ENCODE results near the gene MMP25.

DNA sequence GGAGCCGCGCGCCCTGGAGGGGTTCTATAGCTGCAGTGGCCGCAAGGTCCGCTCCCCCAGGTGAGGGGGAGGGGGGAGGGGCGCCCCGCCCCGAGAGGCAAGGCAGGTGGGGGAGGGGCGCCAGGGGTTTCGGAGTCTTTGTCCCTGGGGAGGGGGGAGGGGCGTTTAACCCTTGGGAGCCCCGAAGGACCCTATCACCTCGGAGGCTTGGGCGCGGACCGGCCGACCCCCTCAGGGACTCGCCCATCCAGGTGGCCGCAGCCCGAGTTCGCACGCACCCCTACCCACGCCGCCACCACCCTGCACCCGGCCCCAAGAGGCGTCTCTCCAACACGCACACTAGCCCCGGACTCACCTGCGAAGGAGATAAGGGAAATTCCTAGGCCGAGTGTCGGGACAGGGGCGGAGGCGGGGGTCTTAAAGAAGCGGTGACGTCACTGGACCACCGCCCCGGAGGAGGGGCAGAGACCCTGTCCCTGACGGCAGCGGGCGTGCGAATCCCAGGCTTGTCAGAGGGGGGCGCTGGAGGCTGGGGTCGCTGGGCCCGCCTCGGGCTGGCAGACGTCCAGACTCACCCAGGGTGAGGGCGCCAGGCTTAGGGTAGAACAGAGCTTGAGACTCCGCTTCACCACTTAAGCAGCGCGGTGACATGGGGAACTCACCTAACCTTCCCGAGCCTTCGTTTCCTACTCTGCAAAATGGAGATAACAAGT, 28.4 kb upstream of the MMP25 start, which contains the start of gene CLDN6:
- TF ChIP-seq, protein P1, sequence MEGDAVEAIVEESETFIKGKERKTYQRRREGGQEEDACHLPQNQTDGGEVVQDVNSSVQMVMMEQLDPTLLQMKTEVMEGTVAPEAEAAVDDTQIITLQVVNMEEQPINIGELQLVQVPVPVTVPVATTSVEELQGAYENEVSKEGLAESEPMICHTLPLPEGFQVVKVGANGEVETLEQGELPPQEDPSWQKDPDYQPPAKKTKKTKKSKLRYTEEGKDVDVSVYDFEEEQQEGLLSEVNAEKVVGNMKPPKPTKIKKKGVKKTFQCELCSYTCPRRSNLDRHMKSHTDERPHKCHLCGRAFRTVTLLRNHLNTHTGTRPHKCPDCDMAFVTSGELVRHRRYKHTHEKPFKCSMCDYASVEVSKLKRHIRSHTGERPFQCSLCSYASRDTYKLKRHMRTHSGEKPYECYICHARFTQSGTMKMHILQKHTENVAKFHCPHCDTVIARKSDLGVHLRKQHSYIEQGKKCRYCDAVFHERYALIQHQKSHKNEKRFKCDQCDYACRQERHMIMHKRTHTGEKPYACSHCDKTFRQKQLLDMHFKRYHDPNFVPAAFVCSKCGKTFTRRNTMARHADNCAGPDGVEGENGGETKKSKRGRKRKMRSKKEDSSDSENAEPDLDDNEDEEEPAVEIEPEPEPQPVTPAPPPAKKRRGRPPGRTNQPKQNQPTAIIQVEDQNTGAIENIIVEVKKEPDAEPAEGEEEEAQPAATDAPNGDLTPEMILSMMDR (IDR thresholded peaks at IDR 0.05), result no peak
- TF ChIP-seq POLR2A (IDR thresholded peaks at IDR 0.05; ENCODE audit: low read depth) (no peak), POLR2AphosphoS5 (IDR thresholded peaks at IDR 0.05) (no peak)
